Stomach smooth muscle (tissue), 2 donors: ENCODE measurements around the gene PLXNA4.

Experiments
- H3K27ac ChIP-seq: one replicate; pipeline ENCODE4 v1.7.0; 2013; ENCODE audit warnings: mild to moderate bottlenecking, low read length, inconsistent platforms
- H3K27me3 ChIP-seq, 2 donors: one replicate each; pipeline ENCODE4 v1.7.0; 2013; ENCODE audit warnings: low read length in 2 of 2; ENCODE audit not compliant: insufficient read depth in 2 of 2, control insufficient read depth in 1 of 2
- H3K36me3 ChIP-seq, 2 donors: one replicate each; pipeline ENCODE4 v1.7.0; 2013; ENCODE audit warnings: low read length in 2 of 2; ENCODE audit not compliant: control insufficient read depth in 2 of 2, insufficient read depth in 2 of 2
- H3K4me1 ChIP-seq: one replicate; pipeline ENCODE4 v1.7.0; 2013; ENCODE audit warnings: low read length; ENCODE audit not compliant: control insufficient read depth, insufficient read depth
- H3K4me3 ChIP-seq, 2 donors: one replicate each; pipeline ENCODE4 v1.7.0; 2013; ENCODE audit warnings: low read length in 2 of 2
- H3K9ac ChIP-seq, 2 donors: one replicate each; pipeline ENCODE4 v1.7.0; 2013; ENCODE audit warnings: low read length in 2 of 2, mild to moderate bottlenecking in 1 of 2
- H3K9me3 ChIP-seq, 2 donors: one replicate each; pipeline ENCODE4 v1.7.0; 2013; ENCODE audit warnings: low read length in 2 of 2; ENCODE audit not compliant: control insufficient read depth in 2 of 2
- donor health status: healthy.
- donor health status: Pancreatic carcinoma.

The PLXNA4 gene

GRCh38 chr7:132564090-132564489 lies 12.2 kb downstream of the PLXNA4 start:
- H3K9me3 ChIP-seq, result no peaks in the 10 kb centered on the region
- H3K36me3 ChIP-seq, result no peaks in the 10 kb centered on the region
- peaks cover 0 to 6% of the 10 kb centered on the region in 2 donors for H3K27me3 ChIP-seq
- no peaks in the 10 kb centered on the region for H3K4me1 ChIP-seq
- no peak overlapping the region for H3K27ac ChIP-seq
- no peak overlapping the region for H3K4me3 ChIP-seq
- no peak overlapping the region for H3K9ac ChIP-seq

- Histone ChIP-seq H3K9ac (no peak overlapping the region), H3K4me1 (no peaks in the 10 kb centered on the region), H3K4me3 (no peak overlapping the region), H3K36me3 (no peaks in the 10 kb centered on the region), H3K27ac (no peak overlapping the region), H3K9me3 (no peaks in the 10 kb centered on the region), H3K27me3 (peaks cover 0 to 2% of the 10 kb centered on the region in 2 donors)
Observed at GRCh38 chr7:132562690-132563089, 13.6 kb downstream of the PLXNA4 start.

GRCh38 chr7:132561763-132562162 lies 14.5 kb downstream of the PLXNA4 start:
- no peak overlapping the region for H3K27ac ChIP-seq
- H3K36me3 ChIP-seq, result no peaks in the 10 kb centered on the region
- no peaks in the 10 kb centered on the region for H3K4me1 ChIP-seq
- H3K9me3 ChIP-seq, result no peaks in the 10 kb centered on the region
- no peak overlapping the region for H3K4me3 ChIP-seq
- H3K9ac ChIP-seq, result no peak overlapping the region
- no peaks in the 10 kb centered on the region for H3K27me3 ChIP-seq

- Histone ChIP-seq H3K27me3 (no peaks in the 10 kb centered on the region), H3K9me3 (no peaks in the 10 kb centered on the region), H3K9ac (no peak overlapping the region), H3K36me3 (no peaks in the 10 kb centered on the region), H3K4me3 (no peak overlapping the region), H3K4me1 (no peaks in the 10 kb centered on the region), H3K27ac (no peak overlapping the region)
Observed at GRCh38 chr7:132560825-132561529, 15.3 kb downstream of the PLXNA4 start.

GRCh38 chr7:132560105-132560504 lies 16.2 kb downstream of the PLXNA4 start:
- H3K4me1 ChIP-seq, result no peaks in the 10 kb centered on the region
- H3K27ac ChIP-seq, result no peak overlapping the region

GRCh38 chr7:132558815-132559214 lies 17.5 kb downstream of the PLXNA4 start:
- H3K9ac ChIP-seq, result no peak overlapping the region
- H3K4me1 ChIP-seq, result no peaks in the 10 kb centered on the region

More at GRCh38 chr7:132560105-132560504, 16.2 kb downstream of the PLXNA4 start:
- H3K36me3 ChIP-seq, result no peaks in the 10 kb centered on the region
- H3K9ac ChIP-seq, result no peak overlapping the region
- H3K4me3 ChIP-seq, result no peak overlapping the region
- no peaks in the 10 kb centered on the region for H3K27me3 ChIP-seq
- no peaks in the 10 kb centered on the region for H3K9me3 ChIP-seq

GRCh38 chr7:132557489-132558044 lies 18.7 kb downstream of the PLXNA4 start:
- Histone ChIP-seq H3K9ac (no peak overlapping the region), H3K27ac (no peak overlapping the region), H3K36me3 (no peaks in the 10 kb centered on the region), H3K4me3 (no peak overlapping the region), H3K4me1 (no peaks in the 10 kb centered on the region), H3K9me3 (peaks cover 0 to 5% of the 10 kb centered on the region in 2 donors), H3K27me3 (no peaks in the 10 kb centered on the region)

More at GRCh38 chr7:132558815-132559214, 17.5 kb downstream of the PLXNA4 start:
- H3K27ac ChIP-seq, result no peak overlapping the region
- no peaks in the 10 kb centered on the region for H3K36me3 ChIP-seq
- H3K4me3 ChIP-seq, result no peak overlapping the region
- no peaks in the 10 kb centered on the region for H3K27me3 ChIP-seq
- no peaks in the 10 kb centered on the region for H3K9me3 ChIP-seq

GRCh38 chr7:132554446-132554845 lies 21.8 kb downstream of the PLXNA4 start:
- peaks cover 3 to 25% of the 10 kb centered on the region in 2 donors for H3K9me3 ChIP-seq
- no peak overlapping the region for H3K27ac ChIP-seq

GRCh38 chr7:132553031-132553430 lies 23.2 kb downstream of the PLXNA4 start:
- Histone ChIP-seq H3K36me3 (peaks cover 0 to 2% of the 10 kb centered on the region in 2 donors), H3K4me3 (no peak overlapping the region), H3K27me3 (no peaks in the 10 kb centered on the region), H3K4me1 (no peaks in the 10 kb centered on the region), H3K9ac (no peak overlapping the region), H3K27ac (no peak overlapping the region), H3K9me3 (peaks cover 3 to 25% of the 10 kb centered on the region in 2 donors)

More at GRCh38 chr7:132554446-132554845, 21.8 kb downstream of the PLXNA4 start:
- no peak overlapping the region for H3K9ac ChIP-seq
- no peaks in the 10 kb centered on the region for H3K27me3 ChIP-seq
- H3K4me1 ChIP-seq, result no peaks in the 10 kb centered on the region
- peaks cover 0 to 2% of the 10 kb centered on the region in 2 donors for H3K36me3 ChIP-seq
- H3K4me3 ChIP-seq, result no peak overlapping the region

GRCh38 chr7:132551886-132552285 lies 24.4 kb downstream of the PLXNA4 start:
- Histone ChIP-seq H3K9me3 (peaks cover 3 to 25% of the 10 kb centered on the region in 2 donors), H3K4me1 (no peaks in the 10 kb centered on the region), H3K27ac (no peak overlapping the region)

GRCh38 chr7:132551439-132551838 lies 24.8 kb downstream of the PLXNA4 start:
- Histone ChIP-seq H3K36me3 (peaks cover 0 to 2% of the 10 kb centered on the region in 2 donors), H3K27me3 (no peaks in the 10 kb centered on the region)

More at GRCh38 chr7:132551886-132552285, 24.4 kb downstream of the PLXNA4 start:
- H3K9ac ChIP-seq, result no peak overlapping the region
- H3K4me3 ChIP-seq, result no peak overlapping the region
- peaks cover 0 to 2% of the 10 kb centered on the region in 2 donors for H3K36me3 ChIP-seq
- H3K27me3 ChIP-seq, result no peaks in the 10 kb centered on the region

More at GRCh38 chr7:132551439-132551838, 24.8 kb downstream of the PLXNA4 start:
- Histone ChIP-seq H3K4me3 (no peak overlapping the region), H3K27ac (no peak overlapping the region), H3K9me3 (peaks cover 3 to 25% of the 10 kb centered on the region in 2 donors), H3K4me1 (no peaks in the 10 kb centered on the region), H3K9ac (no peak overlapping the region)
